ENCODE results near the gene ZDBF2.

DNA sequence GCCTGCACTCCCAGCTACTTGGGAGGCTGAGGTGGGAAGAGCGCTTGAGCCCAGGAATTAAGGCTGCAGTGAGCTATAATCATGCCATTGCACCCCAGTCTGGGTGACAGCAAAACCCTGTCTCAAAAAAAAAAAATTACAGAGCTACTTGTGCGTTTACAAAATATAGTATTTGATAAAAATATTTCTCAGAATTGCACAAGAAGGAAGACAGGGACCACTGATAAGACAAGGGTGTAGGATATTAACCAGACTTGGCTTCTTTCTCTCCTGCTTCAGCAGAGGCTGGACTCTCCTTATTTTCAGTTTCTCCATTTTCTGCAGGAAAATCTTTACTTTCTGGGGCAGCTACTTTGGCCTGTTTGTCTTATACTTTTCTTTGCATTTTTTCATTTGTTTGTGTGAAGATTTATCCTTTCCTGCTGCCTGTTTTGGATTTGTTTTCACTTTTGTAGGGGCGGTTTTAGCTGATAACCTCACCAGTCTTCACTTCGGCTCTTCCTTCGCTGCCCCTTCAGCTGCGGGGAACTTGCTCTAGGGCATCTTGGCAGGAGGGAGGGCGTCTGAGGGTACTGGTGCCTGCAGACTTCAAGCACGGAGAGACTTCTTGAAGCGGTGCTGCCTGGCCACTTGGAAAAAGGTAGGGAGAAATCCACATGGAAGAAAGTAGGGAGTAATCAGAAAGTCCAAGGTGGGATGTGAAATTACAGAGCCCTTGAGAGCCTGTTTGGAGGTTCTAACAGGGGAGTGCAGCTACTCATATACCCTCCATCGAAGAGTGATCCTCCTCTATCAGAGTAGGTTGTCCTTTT, 14.9 kb upstream of the ZDBF2 start:
- TF ChIP-seq ZNF701 (tag by site-specific recombination; IDR thresholded peaks at IDR 0.05): no peak
- no peak for TF ChIP-seq ZNF416 (tag by site-specific recombination; IDR thresholded peaks at IDR 0.05)
- TF ChIP-seq BCL11A (tag by site-specific recombination; IDR thresholded peaks at IDR 0.05; ENCODE audit: low read depth): no peak
- TF ChIP-seq, protein P1, sequence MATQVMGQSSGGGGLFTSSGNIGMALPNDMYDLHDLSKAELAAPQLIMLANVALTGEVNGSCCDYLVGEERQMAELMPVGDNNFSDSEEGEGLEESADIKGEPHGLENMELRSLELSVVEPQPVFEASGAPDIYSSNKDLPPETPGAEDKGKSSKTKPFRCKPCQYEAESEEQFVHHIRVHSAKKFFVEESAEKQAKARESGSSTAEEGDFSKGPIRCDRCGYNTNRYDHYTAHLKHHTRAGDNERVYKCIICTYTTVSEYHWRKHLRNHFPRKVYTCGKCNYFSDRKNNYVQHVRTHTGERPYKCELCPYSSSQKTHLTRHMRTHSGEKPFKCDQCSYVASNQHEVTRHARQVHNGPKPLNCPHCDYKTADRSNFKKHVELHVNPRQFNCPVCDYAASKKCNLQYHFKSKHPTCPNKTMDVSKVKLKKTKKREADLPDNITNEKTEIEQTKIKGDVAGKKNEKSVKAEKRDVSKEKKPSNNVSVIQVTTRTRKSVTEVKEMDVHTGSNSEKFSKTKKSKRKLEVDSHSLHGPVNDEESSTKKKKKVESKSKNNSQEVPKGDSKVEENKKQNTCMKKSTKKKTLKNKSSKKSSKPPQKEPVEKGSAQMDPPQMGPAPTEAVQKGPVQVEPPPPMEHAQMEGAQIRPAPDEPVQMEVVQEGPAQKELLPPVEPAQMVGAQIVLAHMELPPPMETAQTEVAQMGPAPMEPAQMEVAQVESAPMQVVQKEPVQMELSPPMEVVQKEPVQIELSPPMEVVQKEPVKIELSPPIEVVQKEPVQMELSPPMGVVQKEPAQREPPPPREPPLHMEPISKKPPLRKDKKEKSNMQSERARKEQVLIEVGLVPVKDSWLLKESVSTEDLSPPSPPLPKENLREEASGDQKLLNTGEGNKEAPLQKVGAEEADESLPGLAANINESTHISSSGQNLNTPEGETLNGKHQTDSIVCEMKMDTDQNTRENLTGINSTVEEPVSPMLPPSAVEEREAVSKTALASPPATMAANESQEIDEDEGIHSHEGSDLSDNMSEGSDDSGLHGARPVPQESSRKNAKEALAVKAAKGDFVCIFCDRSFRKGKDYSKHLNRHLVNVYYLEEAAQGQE (tag by site-specific recombination; IDR thresholded peaks at IDR 0.05): no peak
- TF ChIP-seq, protein P2, sequence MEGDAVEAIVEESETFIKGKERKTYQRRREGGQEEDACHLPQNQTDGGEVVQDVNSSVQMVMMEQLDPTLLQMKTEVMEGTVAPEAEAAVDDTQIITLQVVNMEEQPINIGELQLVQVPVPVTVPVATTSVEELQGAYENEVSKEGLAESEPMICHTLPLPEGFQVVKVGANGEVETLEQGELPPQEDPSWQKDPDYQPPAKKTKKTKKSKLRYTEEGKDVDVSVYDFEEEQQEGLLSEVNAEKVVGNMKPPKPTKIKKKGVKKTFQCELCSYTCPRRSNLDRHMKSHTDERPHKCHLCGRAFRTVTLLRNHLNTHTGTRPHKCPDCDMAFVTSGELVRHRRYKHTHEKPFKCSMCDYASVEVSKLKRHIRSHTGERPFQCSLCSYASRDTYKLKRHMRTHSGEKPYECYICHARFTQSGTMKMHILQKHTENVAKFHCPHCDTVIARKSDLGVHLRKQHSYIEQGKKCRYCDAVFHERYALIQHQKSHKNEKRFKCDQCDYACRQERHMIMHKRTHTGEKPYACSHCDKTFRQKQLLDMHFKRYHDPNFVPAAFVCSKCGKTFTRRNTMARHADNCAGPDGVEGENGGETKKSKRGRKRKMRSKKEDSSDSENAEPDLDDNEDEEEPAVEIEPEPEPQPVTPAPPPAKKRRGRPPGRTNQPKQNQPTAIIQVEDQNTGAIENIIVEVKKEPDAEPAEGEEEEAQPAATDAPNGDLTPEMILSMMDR (tag by site-specific recombination; IDR thresholded peaks at IDR 0.05): no peak
- no peak for TF ChIP-seq ZNF274 (IDR thresholded peaks at IDR 0.05; ENCODE audit: low read length)
- TF ChIP-seq ZNF274 (tag by site-specific recombination; IDR thresholded peaks at IDR 0.05; ENCODE audit: borderline replicate concordance): no peak
- TF ChIP-seq KLF9 (tag by site-specific recombination; IDR thresholded peaks at IDR 0.05; ENCODE audit: low read depth): no peak
